Keratinocyte (primary cell): ENCODE data around the gene PDK4. TPM values are rescaled to one million over a fixed set of nuclear protein-coding genes. Genes with fewer than 3 reads are reported as not detected.

Source experiments
- DNase-seq: peaks from one replicate; pipeline ENCODE4 v3.0.0-alpha.2; 2011; ENCODE audit warnings: low read depth, missing footprints, low spot score
- FAIRE-seq: peaks from 2 replicates; lab custom pipeline; 2011; peaks lifted over from hg19 to GRCh38; lab: Jason Lieb, UNC
- H2AFZ ChIP-seq: 2 replicates; pipeline ENCODE4 v1.6.0; 2012; ENCODE audit warnings: low read length, control low read depth, inconsistent platforms; ENCODE audit not compliant: control insufficient read depth
- H3K27ac ChIP-seq: 2 replicates; pipeline ENCODE4 v1.5.1; 2011; ENCODE audit warnings: low read length; ENCODE audit not compliant: control insufficient read depth, insufficient read depth
- H3K27me3 ChIP-seq: 3 replicates; pipeline ENCODE4 v1.6.0; 2011; ENCODE audit warnings: low read length; ENCODE audit not compliant: control insufficient read depth, insufficient read depth; ENCODE audit errors: extremely low read depth
- H3K36me3 ChIP-seq, 2 experiments: 2 replicates in 1 of 2; 3 replicates in 1 of 2; pipeline ENCODE4 v1.5.1; 2011; ENCODE audit warnings: low read length in 2 of 2, mild to moderate bottlenecking in 1 of 2; ENCODE audit not compliant: control insufficient read depth in 2 of 2, insufficient read depth in 2 of 2; ENCODE audit errors: extremely low read depth in 1 of 2
- H3K4me1 ChIP-seq: 3 replicates; pipeline ENCODE4 v1.5.1; 2011; ENCODE audit warnings: low read length; ENCODE audit not compliant: control insufficient read depth, insufficient read depth; ENCODE audit errors: extremely low read depth
- H3K4me2 ChIP-seq: 3 replicates; pipeline ENCODE4 v1.6.0; 2011; ENCODE audit warnings: low read depth, low read length; ENCODE audit not compliant: control insufficient read depth, insufficient read depth; ENCODE audit errors: extremely low read depth
- H3K4me3 ChIP-seq, 3 experiments: fragments of 200-600 bp in 1 of 3; sonication (generic) in 1 of 3; 2 replicates in 2 of 3; 3 replicates in 1 of 3; pipeline ENCODE4 v1.5.1; 2011 to 2016; ENCODE audit warnings: low read length in 3 of 3, mild to moderate bottlenecking in 3 of 3, control low read depth in 2 of 3, inconsistent platforms in 1 of 3, low read depth in 1 of 3, mixed read lengths in 1 of 3, mixed run types in 1 of 3, moderate library complexity in 1 of 3; ENCODE audit not compliant: control insufficient read depth in 2 of 3, insufficient read depth in 2 of 3; ENCODE audit errors: extremely low read depth in 1 of 3
- H3K79me2 ChIP-seq: 2 replicates; pipeline ENCODE4 v1.6.0; 2012; ENCODE audit warnings: low read length; ENCODE audit not compliant: control insufficient read depth, insufficient read depth
- H3K9ac ChIP-seq: 3 replicates; pipeline ENCODE4 v1.6.0; 2011; ENCODE audit warnings: low read length; ENCODE audit not compliant: control insufficient read depth, insufficient read depth; ENCODE audit errors: extremely low read depth
- H3K9me1 ChIP-seq: 3 replicates; pipeline ENCODE4 v1.6.0; 2011; ENCODE audit warnings: low read length; ENCODE audit not compliant: control insufficient read depth, insufficient read depth; ENCODE audit errors: extremely low read depth
- H3K9me3 ChIP-seq: 2 replicates; pipeline ENCODE4 v1.5.1; 2012; ENCODE audit warnings: low read depth, low read length; ENCODE audit not compliant: control insufficient read depth
- H4K20me1 ChIP-seq: 3 replicates; pipeline ENCODE4 v1.6.0; 2011; ENCODE audit warnings: low read length; ENCODE audit not compliant: control insufficient read depth, insufficient read depth; ENCODE audit errors: extremely low read depth
- EZH2 ChIP-seq: IDR thresholded peaks from one replicate; pipeline ENCODE4 v1.6.1; 2012; ENCODE audit warnings: inconsistent platforms, mild to moderate bottlenecking, low read length, moderate library complexity
- dilution Hi-C: fragments of 300-500 bp; cut with MboI; formaldehyde crosslinking; loops from one replicate; pipeline ENCODE4 v1.7.0; 2020; ENCODE audit warnings: low sequenced_read_pairs; ENCODE audit not compliant: extremely low pct_ligation_motif_present
- polyA plus RNA-seq, 5 experiments: library from polyadenylated mRNA; depleted of rRNA in 3 of 5; stranded (reverse) in 3 of 5; stranded (forward) in 1 of 5; unstranded in 1 of 5; fragments of >200 nt; gene quantifications; 1 replicate in 1 of 5; 2 replicates in 3 of 5; 3 replicates in 1 of 5; pipeline versions ENCODE4 v1.2.1 to v1.2.3, GENCODE V29; 2011 to 2012; ENCODE audit warnings: missing spikeins in 2 of 5, low read depth in 1 of 5, low replicate concordance in 1 of 5
- TF ChIP-seq, protein P1 (sequence below), 3 experiments: IDR thresholded peaks in 1 of 3; conservative IDR thresholded peaks in 1 of 3; optimal IDR thresholded peaks in 1 of 3; 2 replicates in 2 of 3; 3 replicates in 1 of 3; pipeline versions ENCODE3 to v1.5.1; 2011; ENCODE audit warnings: low read length in 3 of 3, mild to moderate bottlenecking in 3 of 3, moderate library complexity in 2 of 3, control low read depth in 1 of 3, inconsistent platforms in 1 of 3; ENCODE audit not compliant: insufficient read depth in 2 of 3; ENCODE audit errors: extremely low read depth in 1 of 3

PDK4 gene
- polyA plus RNA-seq, 1 donor (not counting 4 experiments of a cell fraction or from before 2014, with no cell fraction given): not detected

- H3K27ac ChIP-seq: no peak overlapping the region
- FAIRE-seq: no peak
- TF ChIP-seq, protein P1, sequence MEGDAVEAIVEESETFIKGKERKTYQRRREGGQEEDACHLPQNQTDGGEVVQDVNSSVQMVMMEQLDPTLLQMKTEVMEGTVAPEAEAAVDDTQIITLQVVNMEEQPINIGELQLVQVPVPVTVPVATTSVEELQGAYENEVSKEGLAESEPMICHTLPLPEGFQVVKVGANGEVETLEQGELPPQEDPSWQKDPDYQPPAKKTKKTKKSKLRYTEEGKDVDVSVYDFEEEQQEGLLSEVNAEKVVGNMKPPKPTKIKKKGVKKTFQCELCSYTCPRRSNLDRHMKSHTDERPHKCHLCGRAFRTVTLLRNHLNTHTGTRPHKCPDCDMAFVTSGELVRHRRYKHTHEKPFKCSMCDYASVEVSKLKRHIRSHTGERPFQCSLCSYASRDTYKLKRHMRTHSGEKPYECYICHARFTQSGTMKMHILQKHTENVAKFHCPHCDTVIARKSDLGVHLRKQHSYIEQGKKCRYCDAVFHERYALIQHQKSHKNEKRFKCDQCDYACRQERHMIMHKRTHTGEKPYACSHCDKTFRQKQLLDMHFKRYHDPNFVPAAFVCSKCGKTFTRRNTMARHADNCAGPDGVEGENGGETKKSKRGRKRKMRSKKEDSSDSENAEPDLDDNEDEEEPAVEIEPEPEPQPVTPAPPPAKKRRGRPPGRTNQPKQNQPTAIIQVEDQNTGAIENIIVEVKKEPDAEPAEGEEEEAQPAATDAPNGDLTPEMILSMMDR (optimal IDR thresholded peaks at IDR 0.05 in 1 of 3, IDR thresholded peaks at IDR 0.05 in 1 of 3, conservative IDR thresholded peaks at IDR 0.05 in 1 of 3; ENCODE audit: extremely low read depth in 1 of 3, insufficient read depth in 2 of 3, low read length in 3 of 3): no peak
- TF ChIP-seq EZH2: no peak
- H3K79me2 ChIP-seq: no peaks in the 10 kb centered on the region
- no peak overlapping the region for H2AFZ ChIP-seq
- no peaks in the 10 kb centered on the region for H3K9me3 ChIP-seq
- no peak for DNase-seq
- no peak overlapping the region for H3K4me2 ChIP-seq
- no peaks in the 10 kb centered on the region for H3K27me3 ChIP-seq
- H3K4me3 ChIP-seq: no peak overlapping the region
- H3K9ac ChIP-seq: no peak overlapping the region
- dilution Hi-C loops: no loop called here
- no peaks in the 10 kb centered on the region for H3K9me1 ChIP-seq
- no peaks in the 10 kb centered on the region for H3K4me1 ChIP-seq
- H3K36me3 ChIP-seq: no peaks in the 10 kb centered on the region
- H4K20me1 ChIP-seq: no peaks in the 10 kb centered on the region
These were observed 7.3 kb downstream of the PDK4 start for GRCh38 chr7:95589031-95589430.

- Histone ChIP-seq H3K4me2 (no peak overlapping the region), H3K79me2 (no peaks in the 10 kb centered on the region), H3K27me3 (no peaks in the 10 kb centered on the region), H3K9me1 (no peaks in the 10 kb centered on the region), H3K9me3 (no peaks in the 10 kb centered on the region), H2AFZ (no peak overlapping the region), H3K36me3 (no peaks in the 10 kb centered on the region), H3K9ac (no peak overlapping the region), H3K4me1 (no peaks in the 10 kb centered on the region), H3K27ac (no peak overlapping the region), H4K20me1 (no peaks in the 10 kb centered on the region), H3K4me3 (no peak overlapping the region)
- no peak for FAIRE-seq
- no peak for TF ChIP-seq EZH2
- TF ChIP-seq, protein P1 (optimal IDR thresholded peaks at IDR 0.05 in 1 of 3, IDR thresholded peaks at IDR 0.05 in 1 of 3, conservative IDR thresholded peaks at IDR 0.05 in 1 of 3; ENCODE audit: extremely low read depth in 1 of 3, insufficient read depth in 2 of 3, low read length in 3 of 3): no peak
- dilution Hi-C loops: no loop called here
- no peak for DNase-seq
These were observed 9.4 kb downstream of the PDK4 start for GRCh38 chr7:95586951-95587301.
